ENCODE results near the gene CBX5. TPM values are rescaled to one million over a fixed set of nuclear protein-coding genes. Genes with fewer than 3 reads are reported as not detected.

CBX5 gene
- total and polyA plus RNA-seq, 9 of the 15 experiments (the other 6 are each of a cell fraction or from before 2014, with no cell fraction given), result 32.6 to 102 (median 59.2) TPM

GRCh38 chr12:54280468-54281260 is 742 bp upstream of the CBX5 start, which contains the start of gene HNRNPA1 (continued):
- peak in 1 of 2 experiments; percentile 46; a peak in 1 of 4 replicates for TF ChIP-seq BCLAF1 (IDR thresholded peaks at IDR 0.05; ENCODE audit: borderline replicate concordance in 1 of 2, control insufficient read depth in 1 of 2, low read depth in 2 of 2, low read length in 1 of 2)
- TF ChIP-seq HMGN3 (IDR thresholded peaks at IDR 0.05; ENCODE audit: borderline replicate concordance, extremely low read depth, insufficient read length, low read depth, low read length), result no peak
- no peak for TF ChIP-seq SMAD2 (IDR thresholded peaks at IDR 0.05; ENCODE audit: low read depth, low read length)
- 0 out of 2 replicates have a peak, but pooled peaks have one; percentile 19 for TF ChIP-seq ZNF766 (CRISPR knock-in tag; conservative IDR thresholded peaks at IDR 0.05)
- TF ChIP-seq CREB1 (IDR thresholded peaks at IDR 0.05), result peak; percentile 93
- TF ChIP-seq CREB1 (CRISPR knock-in tag; IDR thresholded peaks at IDR 0.05), result peak; percentile 92
- no peak for TF ChIP-seq PPARD (CRISPR knock-in tag; IDR thresholded peaks at IDR 0.05)
- no peak for TF ChIP-seq ZNF695 (CRISPR knock-in tag; IDR thresholded peaks at IDR 0.05)
- TF ChIP-seq CBX8 (IDR thresholded peaks at IDR 0.05; ENCODE audit: borderline replicate concordance, extremely low read depth, low read depth, low read length, poor library complexity, severe bottlenecking), result no peak
- TF ChIP-seq FOXK2 (conservative IDR thresholded peaks at IDR 0.05 in 1 of 2, IDR thresholded peaks at IDR 0.05 in 1 of 2; ENCODE audit: low read depth in 2 of 2), result peak in 1 of 2 experiments; percentile 4; a peak in 1 of 4 replicates
- no peak for TF ChIP-seq HNRNPUL1 (IDR thresholded peaks at IDR 0.05; ENCODE audit: low read length)
- peak; percentile 71 for TF ChIP-seq RBBP5 (IDR thresholded peaks at IDR 0.05; ENCODE audit: borderline replicate concordance, insufficient read depth, low read length, poor library complexity, severe bottlenecking)
- no peak for TF ChIP-seq ZNF253 (CRISPR knock-in tag; conservative IDR thresholded peaks at IDR 0.05)
- peak; percentile 100 for TF ChIP-seq EP400 (IDR thresholded peaks at IDR 0.05)
- TF ChIP-seq HCFC1 (IDR thresholded peaks at IDR 0.05; ENCODE audit: low read depth, low read length), result peak; percentile 22; the same call in 1 of the 2 replicates
- peak; percentile 42 to 71; a peak in 3 of 4 replicates for TF ChIP-seq MAZ (CRISPR knock-in tag; conservative IDR thresholded peaks at IDR 0.05 in 1 of 2, IDR thresholded peaks at IDR 0.05 in 1 of 2)
- no peak for TF ChIP-seq NCOA2 (IDR thresholded peaks at IDR 0.05; ENCODE audit: partially characterized antibody in 2 of 2)
- TF ChIP-seq MTF1 (CRISPR knock-in tag; IDR thresholded peaks at IDR 0.05; ENCODE audit: borderline replicate concordance), result no peak
- TF ChIP-seq ETV1 (tag; conservative IDR thresholded peaks at IDR 0.05; ENCODE audit: low read depth), result peak; percentile 17; the same call in 1 of the 2 replicates
- TF ChIP-seq ZKSCAN8 (CRISPR knock-in tag; IDR thresholded peaks at IDR 0.05), result 0 out of 2 replicates have a peak, but pooled peaks have one; percentile 4
- TF ChIP-seq TGIF2 (CRISPR knock-in tag; IDR thresholded peaks at IDR 0.05), result no peak
- no peak for TF ChIP-seq ZNF445 (CRISPR knock-in tag; IDR thresholded peaks at IDR 0.05; ENCODE audit: low read depth)
